Immature natural killer cell (primary cell): ENCODE results near the gene GGA1. TPM values are rescaled to one million over a fixed set of nuclear protein-coding genes. Genes with fewer than 3 reads are reported as not detected.

Experiments
- DNase-seq, 3 donors: peaks; one replicate each; pipeline ENCODE4 v3.0.0; 2022; ENCODE audit warnings: mixed read lengths in 1 of 3
- H3K27ac Mint-ChIP-seq, 6 donors: one replicate each; pipeline ENCODE4 v1.8.0; 2020; ENCODE audit warnings: mixed read lengths in 6 of 6, mild to moderate bottlenecking in 5 of 6, inconsistent platforms in 4 of 6, moderate library complexity in 3 of 6
- H3K27me3 Mint-ChIP-seq, 3 donors: one replicate each; pipeline ENCODE4 v1.8.0; 2020 to 2021; ENCODE audit warnings: low read depth in 3 of 3, mild to moderate bottlenecking in 3 of 3, mixed read lengths in 3 of 3, moderate library complexity in 3 of 3, inconsistent platforms in 1 of 3
- H3K36me3 Mint-ChIP-seq, 3 donors: one replicate each; pipeline ENCODE4 v1.8.0; 2020; ENCODE audit warnings: mixed read lengths in 3 of 3, inconsistent platforms in 2 of 3, mild to moderate bottlenecking in 2 of 3
- H3K4me1 Mint-ChIP-seq, 2 donors: one replicate each; pipeline ENCODE4 v1.8.0; 2020; ENCODE audit warnings: inconsistent platforms in 2 of 2, mild to moderate bottlenecking in 2 of 2, mixed read lengths in 2 of 2, moderate library complexity in 1 of 2
- H3K4me3 Mint-ChIP-seq, 5 donors: one replicate each; pipeline ENCODE4 v1.8.0; 2020; ENCODE audit warnings: mild to moderate bottlenecking in 5 of 5, mixed read lengths in 5 of 5, inconsistent platforms in 3 of 5, moderate library complexity in 3 of 5
- H3K9me3 Mint-ChIP-seq, 6 donors: one replicate each; pipeline ENCODE4 v1.8.0; 2020; ENCODE audit warnings: mild to moderate bottlenecking in 6 of 6, mixed read lengths in 6 of 6, inconsistent platforms in 4 of 6, moderate library complexity in 3 of 6
- polyA plus RNA-seq, 3 donors: library from polyadenylated mRNA; unstranded; fragments of 300-500 nt; fragmentation: Illumina TruSeq; gene quantifications; one replicate each; pipeline ENCODE4 v1.2.3, GENCODE V29; 2021

The GGA1 gene
- polyA plus RNA-seq, 3 donors from 2014 or later: 21.3 to 29.6 (median 25.3) TPM

- peak overlapping the region; percentile 76 to 100 (median 82) for H3K27ac Mint-ChIP-seq
- peak overlapping the region; percentile 54 to 97 (median 61) for H3K4me3 Mint-ChIP-seq
- no peak for DNase-seq
- H3K9me3 Mint-ChIP-seq: no peaks in the 10 kb centered on the region
- peaks cover 4 to 9% (median 5%) of the 10 kb centered on the region in 3 donors for H3K27me3 Mint-ChIP-seq
- H3K36me3 Mint-ChIP-seq: no peaks in the 10 kb centered on the region
- peaks cover 41 to 46% of the 10 kb centered on the region in 2 donors for H3K4me1 Mint-ChIP-seq
Observed at GRCh38 chr22:37674248-37674647, 65.6 kb downstream of the GGA1 start.

- H3K27ac Mint-ChIP-seq: peak within 1 kb of the TSS; percentile 97 to 100 (median 99)
- no peaks in the 10 kb centered on the region for H3K9me3 Mint-ChIP-seq
- peak within 1 kb of the TSS; percentile 90 to 97 (median 93) for H3K4me3 Mint-ChIP-seq
- DNase-seq: peak; percentile 54 to 67 (median 65)
- H3K36me3 Mint-ChIP-seq: no peaks in the 10 kb centered on the region
- H3K4me1 Mint-ChIP-seq: peaks cover 47 to 52% of the 10 kb centered on the region in 2 donors
- H3K27me3 Mint-ChIP-seq: peaks cover 4 to 9% (median 5%) of the 10 kb centered on the region in 3 donors
Observed at GRCh38 chr22:37674951-37675929, 66.6 kb downstream of the GGA1 start, which contains the start of gene LGALS1. Gene LGALS1 (plus strand): TSS chr22:37675636. CDS start chr22:37675703, 67 bp downstream.

- H3K27ac Mint-ChIP-seq: peak overlapping the region; percentile 97 to 100 (median 99)
- H3K4me1 Mint-ChIP-seq: peaks cover 50 to 55% of the 10 kb centered on the region in 2 donors
- peaks cover 4 to 9% (median 5%) of the 10 kb centered on the region in 3 donors for H3K27me3 Mint-ChIP-seq
- no peaks in the 10 kb centered on the region for H3K36me3 Mint-ChIP-seq
- H3K9me3 Mint-ChIP-seq: no peaks in the 10 kb centered on the region
- peak; percentile 28 to 40 (median 29) for DNase-seq
- peak overlapping the region; percentile 90 to 97 (median 93) for H3K4me3 Mint-ChIP-seq
Observed at GRCh38 chr22:37675930-37676735, 67.5 kb downstream of the GGA1 start.

- DNase-seq: peak; percentile 92 to 94 (median 92)
- Mint-ChIP-seq H3K9me3 (no peaks in the 10 kb centered on the region), H3K4me1 (peaks cover 57 to 60% of the 10 kb centered on the region in 2 donors), H3K27ac (peak overlapping the region; percentile 97 to 100 (median 99)), H3K27me3 (peaks cover 4 to 9% (median 5%) of the 10 kb centered on the region in 3 donors), H3K4me3 (peak overlapping the region; percentile 90 to 97 (median 93)), H3K36me3 (no peaks in the 10 kb centered on the region)
Observed at GRCh38 chr22:37676736-37677492, 68.3 kb downstream of the GGA1 start.

- H3K4me1 Mint-ChIP-seq: peaks cover 51 to 55% of the 10 kb centered on the region in 2 donors
- H3K27ac Mint-ChIP-seq: peak overlapping the region; percentile 97 to 100 (median 99)
- H3K9me3 Mint-ChIP-seq: no peaks in the 10 kb centered on the region
- DNase-seq: no peak
- peak overlapping the region; percentile 90 to 97 (median 93) for H3K4me3 Mint-ChIP-seq
- peaks cover 4 to 9% (median 5%) of the 10 kb centered on the region in 3 donors for H3K27me3 Mint-ChIP-seq
- H3K36me3 Mint-ChIP-seq: no peaks in the 10 kb centered on the region
Observed at GRCh38 chr22:37677493-37677974, 68.9 kb downstream of the GGA1 start.

- Mint-ChIP-seq H3K9me3 (no peaks in the 10 kb centered on the region), H3K27me3 (peaks cover 4 to 9% (median 5%) of the 10 kb centered on the region in 3 donors), H3K36me3 (no peaks in the 10 kb centered on the region), H3K4me1 (peaks cover 48 to 51% of the 10 kb centered on the region in 2 donors), H3K4me3 (peak overlapping the region in 3 of 5 donors; percentile 67 to 97 (median 92)), H3K27ac (peak overlapping the region; percentile 92 to 100 (median 98))
- DNase-seq: no peak
Observed at GRCh38 chr22:37678372-37678771, 69.7 kb downstream of the GGA1 start.

- Mint-ChIP-seq H3K4me3 (peak overlapping the region in 1 of 5 donors; percentile 51), H3K4me1 (peaks cover 42 to 48% of the 10 kb centered on the region in 2 donors)
Observed at GRCh38 chr22:37679670-37680069, 71.0 kb downstream of the GGA1 start.

GRCh38 chr22:37680191-37680851 lies 71.7 kb downstream of the GGA1 start:
- Mint-ChIP-seq H3K9me3 (no peaks in the 10 kb centered on the region), H3K27me3 (peaks cover 2 to 7% (median 5%) of the 10 kb centered on the region in 3 donors), H3K4me1 (peaks cover 39 to 43% of the 10 kb centered on the region in 2 donors), H3K27ac (peak overlapping the region in 5 of 6 donors; percentile 80 to 86 (median 81)), H3K36me3 (no peaks in the 10 kb centered on the region), H3K4me3 (no peak overlapping the region)
- no peak for DNase-seq

More at GRCh38 chr22:37679670-37680069, 71.0 kb downstream of the GGA1 start:
- H3K27ac Mint-ChIP-seq: peak overlapping the region in 5 of 6 donors; percentile 80 to 86 (median 81)
- H3K36me3 Mint-ChIP-seq: no peaks in the 10 kb centered on the region
- H3K9me3 Mint-ChIP-seq: no peaks in the 10 kb centered on the region
- H3K27me3 Mint-ChIP-seq: peaks cover 2 to 7% (median 5%) of the 10 kb centered on the region in 3 donors
- no peak for DNase-seq

- Mint-ChIP-seq H3K4me3 (no peak overlapping the region), H3K36me3 (no peaks in the 10 kb centered on the region), H3K4me1 (peaks cover 37 to 40% of the 10 kb centered on the region in 2 donors), H3K27me3 (peaks cover 3 to 8% (median 5%) of the 10 kb centered on the region in 3 donors), H3K27ac (peak overlapping the region in 5 of 6 donors; percentile 42 to 81 (median 60)), H3K9me3 (no peaks in the 10 kb centered on the region)
- no peak for DNase-seq
Observed at GRCh38 chr22:37681001-37681424, 72.4 kb downstream of the GGA1 start.

GRCh38 chr22:37681556-37682049 lies 73.0 kb downstream of the GGA1 start:
- H3K36me3 Mint-ChIP-seq: no peaks in the 10 kb centered on the region
- H3K27me3 Mint-ChIP-seq: peaks cover 3 to 9% (median 5%) of the 10 kb centered on the region in 3 donors
- peak overlapping the region in 5 of 6 donors; percentile 33 to 82 (median 63) for H3K27ac Mint-ChIP-seq
- H3K9me3 Mint-ChIP-seq: no peaks in the 10 kb centered on the region
- peak; percentile 66 to 75 (median 71) for DNase-seq
- no peak overlapping the region for H3K4me3 Mint-ChIP-seq
- peaks cover 38 to 41% of the 10 kb centered on the region in 2 donors for H3K4me1 Mint-ChIP-seq
